GM23248 (cell line): ENCODE data around the gene SFMBT2.

Source experiments
- EZH2 ChIP-seq: fragments of 200-600 bp; sonication (generic); IDR thresholded peaks from 2 replicates; pipeline ENCODE4 v1.6.1; 2018; ENCODE audit warnings: antibody characterized with exemption, mild to moderate bottlenecking; ENCODE audit not compliant: insufficient read depth, poor library complexity, severe bottlenecking
- EZH2phosphoT487 ChIP-seq: fragments of 200-600 bp; sonication (generic); IDR thresholded peaks from 2 replicates; pipeline ENCODE4 v1.6.1; 2018; ENCODE audit warnings: antibody characterized with exemption, moderate library complexity, mild to moderate bottlenecking, low read depth; ENCODE audit not compliant: insufficient read depth

DNA sequence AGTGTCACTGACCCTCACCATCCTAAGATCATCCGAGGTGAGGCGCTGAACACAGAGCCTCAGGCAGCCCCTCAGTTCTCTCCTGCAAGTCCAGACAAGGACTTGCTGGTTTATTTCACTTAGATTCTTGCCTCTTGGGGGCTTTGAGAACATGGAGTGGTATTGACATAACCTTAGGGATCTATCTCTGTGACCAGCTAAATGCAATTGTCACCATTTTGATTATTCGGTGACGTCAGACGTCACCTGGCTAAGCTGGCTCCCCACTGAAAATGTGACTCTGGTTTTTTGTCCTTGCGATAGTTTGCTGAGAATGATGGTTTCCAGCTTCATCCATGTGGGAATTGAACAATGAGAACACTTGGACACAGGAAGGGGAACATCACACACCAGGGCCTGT lies 49.2 kb upstream of the SFMBT2 start:
- no peak for TF ChIP-seq EZH2phosphoT487
- no peak for TF ChIP-seq EZH2
